DOHH2 (cell line): Measurements from ENCODE around the gene TMEM44.

ENCODE experiments used
- CTCF ChIP-seq: fragments of 200-600 bp; sonication (generic); IDR thresholded peaks from one replicate; pipeline ENCODE4 v1.5.1; 2014; ENCODE audit warnings: antibody characterized with exemption, mild to moderate bottlenecking, low read depth, low read length; ENCODE audit not compliant: poor library complexity, severe bottlenecking
- EZH2phosphoT487 ChIP-seq: fragments of 200-600 bp; sonication (generic); IDR thresholded peaks from 2 replicates; pipeline ENCODE4 v1.6.1; 2017; ENCODE audit warnings: borderline replicate concordance, mild to moderate bottlenecking, antibody characterized with exemption, low read length, moderate library complexity, mixed read lengths

DNA sequence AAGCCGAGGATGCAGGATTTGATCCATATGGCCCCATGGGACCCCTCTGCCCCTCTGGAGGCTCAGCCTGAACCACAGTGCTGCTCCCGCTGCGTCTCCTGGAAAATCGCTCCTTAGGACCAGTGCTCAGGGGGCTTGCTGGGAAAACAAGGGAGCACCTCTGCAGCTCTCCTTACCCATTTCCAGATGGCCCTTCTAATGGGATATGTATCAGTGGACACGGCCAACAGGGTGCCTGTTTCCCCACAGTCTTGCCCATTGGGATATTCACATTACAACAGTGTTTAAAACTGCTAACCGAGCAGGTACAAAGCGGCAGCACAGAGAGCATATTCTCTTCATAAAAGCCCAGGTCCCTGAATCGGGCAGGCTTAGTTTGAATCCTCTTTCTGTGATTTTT, 27.1 kb downstream of the TMEM44 start:
- TF ChIP-seq CTCF (no peak), EZH2phosphoT487 (no peak)
